GM10248 (cell line): ENCODE data around the gene ZNF157.

Source experiments
- CTCF ChIA-PET: fragments of 300-600 bp; sonication (Branson Sonifier 250); formaldehyde crosslinking; extraction: SDS; loops from one replicate; lab custom pipeline; 2021; ENCODE audit warnings: antibody characterized with exemption; lab: Yijun Ruan, JAX
- POLR2A ChIA-PET: fragments of 350-650 bp; sonication (Branson Sonifier 250); formaldehyde crosslinking; extraction: SDS; loops from one replicate; lab custom pipeline; 2020; ENCODE audit warnings: antibody characterized with exemption; lab: Yijun Ruan, JAX
- DNase-seq: peaks from one replicate; pipeline ENCODE4 v3.0.0; 2012; ENCODE audit errors: extremely low spot score
- TF ChIP-seq, protein P1 (sequence below): IDR thresholded peaks from 2 replicates; pipeline ENCODE4 v1.5.1; 2012; ENCODE audit warnings: mild to moderate bottlenecking, low read depth; ENCODE audit errors: extremely low read depth, missing control alignments, control extremely low read depth

The ZNF157 gene

DNA sequence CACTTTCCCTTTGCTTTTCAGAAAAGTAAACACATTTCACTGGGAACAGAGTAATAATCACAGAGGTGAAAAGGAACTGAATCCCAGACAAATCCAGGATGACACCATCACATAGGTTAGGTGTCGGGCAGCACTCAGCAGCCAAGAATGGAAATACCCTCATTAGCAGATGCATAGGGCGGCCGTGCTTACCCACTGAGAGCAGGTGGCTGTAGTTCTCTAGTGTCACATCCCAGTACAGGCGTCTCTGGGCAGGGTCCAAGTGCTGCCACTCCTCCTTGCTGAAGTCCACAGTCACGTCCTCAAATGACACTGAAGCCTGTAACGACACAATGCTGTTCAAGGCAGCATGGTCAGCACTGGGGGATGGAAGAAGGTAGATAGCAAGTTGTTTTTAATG lies 85.7 kb downstream of the ZNF157 start:
- ChIA-PET CTCF (no interaction called here), POLR2A (no interaction called here)
- TF ChIP-seq, protein P1, sequence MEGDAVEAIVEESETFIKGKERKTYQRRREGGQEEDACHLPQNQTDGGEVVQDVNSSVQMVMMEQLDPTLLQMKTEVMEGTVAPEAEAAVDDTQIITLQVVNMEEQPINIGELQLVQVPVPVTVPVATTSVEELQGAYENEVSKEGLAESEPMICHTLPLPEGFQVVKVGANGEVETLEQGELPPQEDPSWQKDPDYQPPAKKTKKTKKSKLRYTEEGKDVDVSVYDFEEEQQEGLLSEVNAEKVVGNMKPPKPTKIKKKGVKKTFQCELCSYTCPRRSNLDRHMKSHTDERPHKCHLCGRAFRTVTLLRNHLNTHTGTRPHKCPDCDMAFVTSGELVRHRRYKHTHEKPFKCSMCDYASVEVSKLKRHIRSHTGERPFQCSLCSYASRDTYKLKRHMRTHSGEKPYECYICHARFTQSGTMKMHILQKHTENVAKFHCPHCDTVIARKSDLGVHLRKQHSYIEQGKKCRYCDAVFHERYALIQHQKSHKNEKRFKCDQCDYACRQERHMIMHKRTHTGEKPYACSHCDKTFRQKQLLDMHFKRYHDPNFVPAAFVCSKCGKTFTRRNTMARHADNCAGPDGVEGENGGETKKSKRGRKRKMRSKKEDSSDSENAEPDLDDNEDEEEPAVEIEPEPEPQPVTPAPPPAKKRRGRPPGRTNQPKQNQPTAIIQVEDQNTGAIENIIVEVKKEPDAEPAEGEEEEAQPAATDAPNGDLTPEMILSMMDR = no peak
- no peak for DNase-seq

DNA sequence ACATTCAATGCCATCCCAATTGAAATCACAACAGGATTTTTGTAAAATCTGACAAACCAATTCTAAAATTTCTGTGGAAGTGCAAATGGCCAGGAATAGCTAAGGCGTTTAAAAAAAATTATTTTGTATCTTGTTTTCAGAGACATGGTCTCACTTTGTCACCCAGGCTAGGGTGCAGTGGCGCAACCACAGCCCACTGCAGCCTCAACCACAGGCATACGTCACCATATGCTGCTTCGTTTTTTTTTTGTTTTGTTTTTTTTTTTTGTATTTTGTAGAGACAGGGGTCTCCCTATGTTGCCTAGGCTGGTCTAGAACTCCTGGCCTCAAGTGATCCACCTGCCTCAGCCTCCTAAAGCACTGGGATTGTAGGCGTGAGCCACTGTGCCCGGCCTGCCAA lies 88.2 kb downstream of the ZNF157 start:
- no peak for DNase-seq
- POLR2A ChIA-PET = no interaction called here
- CTCF ChIA-PET = no interaction called here
- TF ChIP-seq, protein P1 = no peak

DNA sequence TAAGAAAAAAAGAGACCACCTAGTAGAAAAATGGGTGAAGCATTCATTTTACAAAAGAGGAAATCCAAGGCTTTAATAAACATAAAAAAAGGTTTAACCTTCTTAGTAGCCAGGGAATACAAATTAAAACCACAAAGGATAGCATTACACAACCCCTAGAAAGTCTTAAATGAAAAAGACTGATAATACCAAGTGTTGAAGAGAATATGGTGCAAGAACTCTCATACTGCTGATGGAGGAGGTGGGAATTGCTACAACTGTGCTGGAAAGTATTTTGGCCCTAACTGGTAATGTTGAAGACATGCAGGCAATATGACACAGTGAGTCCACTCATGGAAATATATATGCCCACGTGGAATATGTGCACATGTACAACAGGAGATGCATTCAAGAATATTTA lies 90.2 kb downstream of the ZNF157 start:
- ChIA-PET CTCF (no interaction called here), POLR2A (no interaction called here)
- no peak for DNase-seq
- TF ChIP-seq, protein P1 = no peak
